ENCODE results near the gene ADAP1.

DNA sequence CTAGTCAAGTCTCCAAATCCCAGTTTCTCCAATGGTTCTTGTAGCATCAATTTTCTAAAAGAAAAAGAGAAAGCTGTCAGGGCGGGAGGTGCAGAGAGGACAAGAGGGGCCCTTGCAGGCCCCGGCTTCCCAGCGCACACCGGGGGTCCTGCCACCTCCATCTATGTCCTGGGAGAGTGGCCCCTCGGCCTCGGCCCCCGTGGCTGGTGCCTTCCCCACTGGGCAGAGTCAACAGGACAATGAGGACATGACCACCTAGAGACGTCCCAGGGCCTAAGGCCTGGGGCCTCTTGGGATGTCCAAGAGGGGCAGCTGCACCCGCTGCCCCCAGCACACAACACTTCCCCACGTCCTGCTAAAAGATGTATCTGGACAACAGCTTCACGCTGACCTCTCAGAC is 14.9 kb upstream of the ADAP1 start:
- TF ChIP-seq GATA2 (IDR thresholded peaks at IDR 0.05; ENCODE audit: low read depth, low read length) (no peak), GATA3 (IDR thresholded peaks at IDR 0.05; ENCODE audit: low read depth, low read length) (no peak)

All from SH-SY5Y (cell line).